HepG2 (cell line): ENCODE data around the gene PFDN2.

Experiments used
- CTCF ChIP-seq: sonication (generic); formaldehyde crosslinking; IDR thresholded peaks from 2 replicates; pipeline ENCODE4 v1.5.0; 2020; ENCODE audit warnings: mild to moderate bottlenecking, missing genetic modification reagents, moderate library complexity
- NR1H2 ChIP-seq: sonication (generic); formaldehyde crosslinking; IDR thresholded peaks from 2 replicates; pipeline ENCODE4 v1.8.1; 2022; ENCODE audit warnings: low read depth, missing genetic modification reagents, borderline replicate concordance
- POLR2A ChIP-seq, 2 experiments: IDR thresholded peaks; 2 replicates each; pipeline ENCODE4 v1.6.1; 2011; ENCODE audit warnings: low read depth in 2 of 2, low read length in 2 of 2, mild to moderate bottlenecking in 1 of 2, moderate library complexity in 1 of 2; ENCODE audit not compliant: insufficient read depth in 1 of 2
- REPIN1 ChIP-seq: sonication (generic); formaldehyde crosslinking; IDR thresholded peaks from 2 replicates; pipeline ENCODE4 v1.8.0; 2022; ENCODE audit warnings: missing genetic modification reagents, low read depth, mild to moderate bottlenecking, borderline replicate concordance
- SIN3A ChIP-seq: IDR thresholded peaks from 2 replicates; pipeline ENCODE4 v1.6.1; 2011; ENCODE audit warnings: low read depth, mild to moderate bottlenecking, control low read depth, low read length, borderline replicate concordance
- ZBTB40 ChIP-seq, 2 experiments: fragments of 450-650 bp in 1 of 2; sonication (generic) in 1 of 2; formaldehyde crosslinking in 1 of 2; IDR thresholded peaks; 2 replicates each; pipeline versions ENCODE4 v1.6.1 to v1.8.0; 2016 to 2022; ENCODE audit warnings: antibody characterized with exemption in 1 of 2, mild to moderate bottlenecking in 1 of 2, missing genetic modification reagents in 1 of 2
- ZNF432 ChIP-seq: sonication (generic); formaldehyde crosslinking; IDR thresholded peaks from 2 replicates; pipeline ENCODE4 v1.5.0; 2020; ENCODE audit warnings: missing genetic modification reagents, mild to moderate bottlenecking, borderline replicate concordance
- TF ChIP-seq, protein P1 (sequence below): sonication (generic); formaldehyde crosslinking; IDR thresholded peaks from 2 replicates; pipeline ENCODE4 v1.4.0; 2020; ENCODE audit warnings: low read depth, mild to moderate bottlenecking, missing genetic modification reagents
- TF ChIP-seq, protein P2 (sequence below): IDR thresholded peaks from 2 replicates; pipeline ENCODE4 v1.6.1; 2012; ENCODE audit warnings: inconsistent platforms

DNA sequence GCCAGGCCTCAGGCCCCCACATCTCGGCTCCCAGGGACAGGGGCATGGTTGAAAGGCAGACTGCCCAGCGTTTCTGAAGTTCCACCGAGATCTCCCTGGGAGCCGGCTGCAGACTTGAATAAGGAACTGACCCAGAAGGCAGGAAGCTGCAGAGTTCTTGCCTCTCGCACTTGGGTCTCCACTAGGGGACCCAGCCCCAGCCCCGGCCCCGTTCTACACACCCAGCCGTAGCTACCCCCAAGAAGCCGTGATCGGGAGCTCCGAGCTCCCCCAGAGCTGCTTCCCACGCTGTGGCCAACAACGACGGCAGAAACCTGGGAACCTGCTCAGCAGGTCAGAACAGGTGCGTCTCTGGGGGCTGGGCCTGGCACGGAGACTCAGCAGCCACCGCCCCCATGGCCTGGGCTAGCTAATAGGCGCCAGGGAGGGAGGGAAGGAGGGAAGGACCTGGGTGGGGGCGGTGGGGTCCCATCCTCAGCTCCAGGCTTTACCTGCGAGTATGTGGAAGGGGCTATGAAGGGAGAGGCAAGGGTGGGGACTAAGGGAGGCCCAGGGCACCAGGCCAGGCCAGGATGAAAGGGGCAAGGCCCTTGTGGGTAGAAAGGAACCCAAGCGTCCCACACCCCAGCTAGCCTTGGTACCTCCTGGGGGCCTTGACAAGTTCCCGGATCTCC, 28.4 kb downstream of the PFDN2 start, which contains the start of gene NECTIN4:
- TF ChIP-seq NR1H2 (no peak), REPIN1 (no peak), CTCF (CRISPR knock-in tag) (no peak), SIN3A (no peak), POLR2A (IDR thresholded peaks at IDR 0.05; ENCODE audit: insufficient read depth in 1 of 2, low read depth in 2 of 2, low read length in 2 of 2) (no peak), ZBTB40 (IDR thresholded peaks at IDR 0.05) (no peak), ZBTB40 (CRISPR knock-in tag; IDR thresholded peaks at IDR 0.05) (no peak), ZNF432 (no peak)
- TF ChIP-seq, protein P1, sequence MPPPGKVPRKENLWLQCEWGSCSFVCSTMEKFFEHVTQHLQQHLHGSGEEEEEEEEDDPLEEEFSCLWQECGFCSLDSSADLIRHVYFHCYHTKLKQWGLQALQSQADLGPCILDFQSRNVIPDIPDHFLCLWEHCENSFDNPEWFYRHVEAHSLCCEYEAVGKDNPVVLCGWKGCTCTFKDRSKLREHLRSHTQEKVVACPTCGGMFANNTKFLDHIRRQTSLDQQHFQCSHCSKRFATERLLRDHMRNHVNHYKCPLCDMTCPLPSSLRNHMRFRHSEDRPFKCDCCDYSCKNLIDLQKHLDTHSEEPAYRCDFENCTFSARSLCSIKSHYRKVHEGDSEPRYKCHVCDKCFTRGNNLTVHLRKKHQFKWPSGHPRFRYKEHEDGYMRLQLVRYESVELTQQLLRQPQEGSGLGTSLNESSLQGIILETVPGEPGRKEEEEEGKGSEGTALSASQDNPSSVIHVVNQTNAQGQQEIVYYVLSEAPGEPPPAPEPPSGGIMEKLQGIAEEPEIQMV, result no peak
- TF ChIP-seq, protein P2, sequence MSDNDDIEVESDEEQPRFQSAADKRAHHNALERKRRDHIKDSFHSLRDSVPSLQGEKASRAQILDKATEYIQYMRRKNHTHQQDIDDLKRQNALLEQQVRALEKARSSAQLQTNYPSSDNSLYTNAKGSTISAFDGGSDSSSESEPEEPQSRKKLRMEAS, result no peak
